Stimulated activated CD8-positive, alpha-beta memory T cell treated with anti-CD3 and anti-CD28 coated beads, Interleukin-15, amount 100 ng/mL, for 24 hours (primary cell): ENCODE data around the gene PDE12.

ENCODE experiments used
- DNase-seq: peaks from one replicate; pipeline ENCODE4 v3.0.0-alpha.2; 2020; ENCODE audit warnings: low read depth

Gene PDE12, protein sequence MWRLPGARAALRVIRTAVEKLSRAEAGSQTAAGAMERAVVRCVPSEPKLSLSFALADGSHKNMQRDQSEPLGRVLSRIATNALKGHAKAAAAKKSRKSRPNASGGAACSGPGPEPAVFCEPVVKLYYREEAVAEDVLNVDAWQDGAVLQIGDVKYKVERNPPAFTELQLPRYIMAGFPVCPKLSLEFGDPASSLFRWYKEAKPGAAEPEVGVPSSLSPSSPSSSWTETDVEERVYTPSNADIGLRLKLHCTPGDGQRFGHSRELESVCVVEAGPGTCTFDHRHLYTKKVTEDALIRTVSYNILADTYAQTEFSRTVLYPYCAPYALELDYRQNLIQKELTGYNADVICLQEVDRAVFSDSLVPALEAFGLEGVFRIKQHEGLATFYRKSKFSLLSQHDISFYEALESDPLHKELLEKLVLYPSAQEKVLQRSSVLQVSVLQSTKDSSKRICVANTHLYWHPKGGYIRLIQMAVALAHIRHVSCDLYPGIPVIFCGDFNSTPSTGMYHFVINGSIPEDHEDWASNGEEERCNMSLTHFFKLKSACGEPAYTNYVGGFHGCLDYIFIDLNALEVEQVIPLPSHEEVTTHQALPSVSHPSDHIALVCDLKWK

DNA sequence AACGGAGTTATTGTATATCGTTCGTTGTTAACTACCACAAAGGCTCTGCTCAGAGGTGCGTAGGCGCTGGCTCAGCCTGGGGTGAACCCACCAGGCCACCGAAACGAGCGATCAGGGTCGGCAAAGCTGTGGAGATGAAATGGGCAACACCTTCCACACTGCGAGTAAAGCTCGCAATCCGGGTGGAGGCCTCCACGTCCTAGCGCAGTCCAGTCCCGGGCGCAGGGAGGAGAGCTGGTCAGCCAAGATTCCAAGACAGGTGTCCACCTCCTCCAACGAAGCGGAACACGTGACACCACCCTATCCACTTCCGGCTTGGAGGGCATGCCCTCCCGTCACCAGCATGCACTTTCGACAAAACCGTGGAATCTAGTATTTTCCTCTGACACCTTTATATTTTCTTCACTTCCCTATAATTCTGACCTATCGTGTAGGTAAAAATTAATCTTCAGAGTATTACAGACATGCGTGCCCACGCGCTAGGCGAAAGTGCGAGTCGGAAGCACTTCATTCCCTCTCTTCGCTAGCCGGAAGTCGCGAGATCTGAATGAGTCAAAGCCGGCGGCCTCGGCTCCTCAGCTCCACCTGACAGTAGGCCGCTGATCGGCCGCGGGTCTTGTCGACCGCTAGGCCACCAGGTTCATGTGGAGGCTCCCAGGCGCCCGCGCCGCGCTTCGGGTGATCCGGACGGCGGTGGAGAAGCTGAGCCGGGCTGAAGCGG is at the start of gene PDE12:
Gene PDE12 (plus strand): TSS at position 537 of the 721 bp plus-strand sequence. CDS start 106 bp downstream, at position 643.
- DNase-seq: peak; percentile 55

DNA sequence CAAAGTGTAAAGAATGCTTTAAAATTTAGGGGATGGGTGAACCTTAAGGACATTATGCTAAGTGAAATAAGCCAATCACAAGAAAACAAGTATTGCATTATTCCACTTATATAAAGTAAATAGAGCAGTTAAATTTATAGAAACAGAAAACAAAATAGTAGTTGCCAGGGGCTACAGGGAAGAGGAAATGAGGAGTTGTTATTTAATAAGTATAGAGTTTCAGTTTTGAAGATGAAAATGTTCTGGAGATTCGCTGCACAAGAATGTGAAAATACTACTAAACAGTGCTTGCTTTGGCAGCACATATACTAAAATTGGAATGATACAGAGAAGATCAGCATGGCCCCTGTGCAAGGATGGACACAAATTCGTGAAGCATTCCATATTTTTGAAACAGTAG is 43.9 kb upstream of the PDE12 start:
- DNase-seq: no peak

DNA sequence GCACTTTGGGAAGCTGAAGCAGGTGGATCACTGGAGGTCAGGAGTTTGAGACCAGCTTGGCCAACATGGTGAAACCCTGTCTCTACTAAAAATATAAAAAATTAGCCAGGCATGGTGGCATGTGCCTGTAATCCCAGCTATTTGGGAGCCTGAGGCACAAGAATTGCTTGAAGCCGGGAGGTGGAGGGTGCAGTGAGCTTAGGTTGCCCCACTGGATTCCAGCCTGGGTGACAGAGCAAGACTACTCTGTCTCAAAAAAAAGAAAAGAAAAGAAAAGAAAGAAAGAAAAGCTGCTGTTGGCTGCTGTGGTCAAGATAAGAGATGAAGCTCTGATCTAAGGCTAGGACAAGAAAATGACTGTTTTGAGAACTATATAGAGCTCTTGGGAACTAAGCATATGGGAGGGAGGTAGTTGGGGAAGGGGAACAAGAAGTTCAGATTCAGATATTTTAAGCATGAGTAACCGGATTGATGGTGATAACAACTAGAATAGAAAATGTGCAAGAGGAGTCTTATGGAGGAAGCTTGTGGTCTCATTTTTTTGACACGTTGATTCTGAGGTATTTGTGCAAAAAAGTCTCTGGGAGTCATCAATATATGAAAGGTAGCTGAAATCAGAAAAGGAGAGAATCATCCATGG is 37.7 kb upstream of the PDE12 start:
- no peak for DNase-seq

DNA sequence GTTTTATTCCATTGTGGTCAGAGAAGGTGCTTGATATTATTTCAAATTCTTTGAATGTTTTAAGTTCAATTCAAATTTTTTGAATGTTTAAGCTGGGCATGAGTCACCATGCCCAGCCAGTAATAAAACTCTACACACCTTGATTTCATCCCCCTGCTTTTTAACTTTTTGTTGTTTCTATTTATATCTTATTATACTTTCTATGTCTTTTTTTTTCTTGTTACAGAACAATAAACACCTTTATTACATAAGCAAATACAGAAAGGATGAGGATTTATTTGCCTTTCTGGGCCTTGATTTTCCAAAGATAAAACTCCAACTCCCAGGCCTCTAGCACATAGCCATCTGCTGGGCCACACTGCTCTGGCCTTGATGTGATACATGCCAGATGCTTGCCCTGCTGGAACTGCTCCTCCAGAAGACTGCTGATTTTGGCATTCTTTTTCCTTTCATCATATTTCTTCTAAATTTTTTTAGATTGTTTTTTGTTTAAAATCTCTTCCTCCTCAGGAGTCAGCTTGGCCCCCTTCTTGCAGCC is 25.9 kb upstream of the PDE12 start:
- no peak for DNase-seq

DNA sequence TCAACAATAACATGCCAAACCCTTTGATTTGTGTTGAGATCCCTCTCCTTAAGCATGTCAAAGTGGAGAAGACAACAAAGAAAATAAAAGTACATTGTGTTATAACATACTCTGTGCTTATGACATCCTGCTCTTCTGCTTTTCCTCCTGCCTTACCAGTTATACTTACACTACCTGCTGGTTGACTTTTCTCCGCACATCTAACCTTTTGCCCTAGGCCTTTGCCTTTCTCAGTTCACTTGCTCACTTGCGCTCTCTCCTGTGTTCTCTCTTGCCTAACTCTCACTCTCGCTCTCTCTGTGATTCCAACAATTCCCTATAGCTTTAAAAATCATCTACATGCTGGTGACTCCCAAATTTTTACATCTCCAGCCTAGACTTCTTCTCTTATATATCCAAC is 17.6 kb upstream of the PDE12 start:
- no peak for DNase-seq

DNA sequence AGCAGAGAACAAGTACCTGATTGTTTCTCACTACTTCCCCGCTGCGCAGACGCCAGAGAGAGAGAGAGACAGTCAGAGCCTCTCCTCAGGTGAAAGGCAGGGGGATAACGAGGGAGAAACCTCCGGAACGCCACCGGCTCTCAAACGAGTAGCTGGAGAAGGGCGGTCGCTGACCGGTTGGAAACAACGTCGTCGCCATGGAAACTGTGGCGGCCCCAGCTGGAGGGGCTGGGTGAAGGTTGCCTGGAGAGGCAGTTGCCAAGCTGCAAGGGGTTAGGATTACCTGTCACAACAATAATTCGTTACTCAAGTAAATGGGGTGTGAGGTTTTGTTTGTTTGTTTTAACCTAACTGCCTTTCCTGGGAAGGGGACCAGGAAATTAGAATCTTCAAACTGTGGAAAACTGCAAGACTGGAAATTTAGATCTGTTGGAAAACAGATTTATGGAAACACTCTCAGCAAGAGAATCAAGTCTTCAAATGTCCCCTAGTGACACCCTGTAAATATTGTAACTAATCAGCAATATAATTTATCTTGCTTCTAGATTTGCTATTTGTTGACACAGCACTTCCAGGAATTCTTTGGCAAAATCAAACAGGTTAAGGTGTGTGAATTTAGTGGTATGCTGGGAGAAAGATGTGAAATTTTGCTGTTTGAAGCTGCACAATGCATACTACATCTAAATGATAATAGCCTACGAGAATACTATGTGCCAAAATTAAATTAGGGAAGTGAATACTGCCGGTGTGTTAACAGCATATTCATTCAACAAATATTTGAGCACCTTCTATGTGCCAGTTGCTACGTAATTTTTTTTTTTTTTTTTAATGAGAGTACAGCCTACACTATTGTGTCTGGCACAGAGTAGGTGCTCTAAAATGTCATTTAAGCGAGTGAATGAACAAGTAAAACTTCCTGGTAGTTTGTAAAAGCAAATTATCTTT is 11.6 kb upstream of the PDE12 start, which contains the start of gene DNAH12:
Gene DNAH12 (minus strand): TSS at position 164 of the 945 bp plus-strand sequence. CDS start 1,474 bp downstream, outside the sequence.
- no peak for DNase-seq

DNA sequence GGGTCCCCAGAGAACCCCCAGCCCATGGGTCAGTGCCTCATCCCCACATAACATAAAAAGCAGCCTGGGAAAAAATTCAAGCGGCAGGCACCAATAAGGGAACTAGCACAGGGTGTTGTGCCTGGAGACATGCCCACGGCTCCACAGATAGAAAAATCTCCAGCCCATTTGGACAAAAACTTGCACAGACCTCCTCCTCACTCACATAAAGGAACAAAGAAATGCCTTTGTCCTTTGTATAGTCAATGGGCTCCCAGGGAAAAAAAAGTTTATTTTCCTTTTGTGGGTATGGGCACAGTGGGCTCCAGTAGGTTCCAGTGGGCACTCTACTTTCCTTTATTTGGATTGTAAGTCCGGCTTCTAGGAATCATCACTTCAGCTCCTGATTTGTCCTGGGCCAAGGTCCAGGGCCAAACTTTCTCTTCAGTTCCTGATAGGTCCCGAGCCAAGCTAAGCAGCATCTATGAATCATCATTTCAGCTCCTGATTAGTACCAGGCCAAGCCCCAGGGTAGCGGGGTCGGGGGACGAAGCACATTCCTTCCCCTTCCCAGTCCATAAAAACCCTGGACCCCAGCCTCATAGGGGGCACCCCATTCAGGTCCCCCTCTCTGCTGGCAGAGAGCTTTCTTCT is 10.3 kb upstream of the PDE12 start:
- DNase-seq: no peak

DNA sequence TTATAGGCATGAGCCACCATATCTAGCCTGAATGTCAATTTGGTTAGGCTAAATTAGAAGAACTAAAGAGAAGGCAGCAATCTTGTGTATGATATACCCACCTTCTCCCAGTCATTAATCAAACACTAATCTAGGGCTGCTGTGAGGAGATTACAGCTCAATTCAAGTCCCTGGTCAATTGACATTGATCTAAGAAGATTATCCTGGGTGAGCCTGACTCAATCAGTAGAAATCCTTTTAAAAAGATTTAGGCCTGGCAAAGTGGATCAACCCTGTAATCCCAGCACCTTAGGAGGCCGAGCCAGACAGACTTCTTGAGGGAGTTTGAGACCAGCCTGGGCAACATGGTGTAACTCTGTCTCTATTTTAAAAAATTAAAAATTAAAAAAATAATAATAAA is 9.5 kb upstream of the PDE12 start:
- no peak for DNase-seq

DNA sequence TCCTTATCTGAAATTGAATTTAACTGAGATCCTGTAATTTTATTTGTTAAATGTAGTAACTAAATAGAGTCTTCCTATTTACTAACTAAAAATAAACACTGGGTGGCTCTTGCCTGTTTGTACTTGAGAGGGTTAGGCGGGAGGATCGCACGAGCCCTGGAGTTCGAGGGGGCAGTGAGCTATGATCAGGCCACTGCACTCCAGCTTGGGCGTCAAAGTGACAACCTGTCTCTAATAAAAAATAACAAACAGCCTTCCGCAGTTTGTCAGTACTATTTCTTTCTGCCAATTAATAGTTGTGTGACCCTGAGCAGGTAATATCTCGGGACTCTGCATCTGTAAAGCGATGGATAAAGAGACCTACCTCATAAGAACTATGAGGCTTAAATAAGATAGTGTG is 768 bp upstream of the PDE12 start:
- no peak for DNase-seq

DNA sequence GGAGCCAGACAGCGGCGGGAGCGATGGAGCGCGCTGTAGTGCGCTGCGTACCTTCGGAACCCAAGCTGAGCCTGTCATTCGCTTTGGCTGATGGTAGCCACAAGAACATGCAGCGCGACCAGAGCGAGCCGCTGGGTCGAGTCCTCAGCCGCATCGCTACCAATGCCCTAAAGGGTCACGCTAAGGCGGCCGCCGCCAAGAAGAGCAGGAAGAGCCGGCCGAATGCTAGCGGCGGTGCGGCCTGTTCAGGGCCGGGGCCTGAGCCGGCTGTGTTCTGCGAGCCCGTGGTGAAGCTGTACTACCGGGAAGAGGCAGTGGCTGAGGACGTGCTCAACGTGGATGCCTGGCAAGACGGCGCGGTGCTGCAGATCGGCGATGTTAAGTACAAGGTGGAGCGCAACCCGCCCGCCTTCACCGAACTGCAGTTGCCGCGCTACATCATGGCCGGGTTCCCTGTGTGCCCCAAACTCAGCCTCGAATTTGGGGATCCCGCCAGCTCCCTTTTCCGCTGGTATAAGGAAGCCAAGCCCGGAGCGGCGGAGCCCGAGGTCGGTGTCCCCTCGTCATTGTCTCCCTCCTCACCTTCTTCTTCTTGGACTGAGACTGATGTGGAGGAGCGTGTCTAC is 498 bp downstream of the PDE12 start:
- DNase-seq: peak; percentile 19

DNA sequence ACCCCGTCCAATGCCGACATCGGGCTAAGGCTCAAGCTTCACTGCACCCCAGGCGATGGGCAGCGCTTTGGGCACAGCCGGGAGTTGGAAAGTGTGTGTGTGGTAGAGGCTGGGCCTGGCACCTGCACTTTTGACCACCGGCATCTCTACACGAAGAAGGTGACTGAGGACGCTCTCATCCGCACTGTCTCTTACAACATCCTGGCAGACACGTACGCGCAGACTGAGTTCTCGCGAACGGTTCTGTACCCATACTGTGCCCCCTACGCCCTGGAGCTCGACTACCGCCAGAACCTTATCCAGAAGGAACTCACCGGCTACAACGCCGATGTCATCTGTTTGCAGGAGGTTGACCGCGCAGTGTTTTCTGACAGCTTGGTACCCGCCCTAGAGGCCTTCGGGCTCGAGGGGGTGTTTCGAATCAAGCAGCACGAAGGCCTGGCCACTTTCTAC is 1.0 kb downstream of the PDE12 start:
- DNase-seq: peak; percentile 5

DNA sequence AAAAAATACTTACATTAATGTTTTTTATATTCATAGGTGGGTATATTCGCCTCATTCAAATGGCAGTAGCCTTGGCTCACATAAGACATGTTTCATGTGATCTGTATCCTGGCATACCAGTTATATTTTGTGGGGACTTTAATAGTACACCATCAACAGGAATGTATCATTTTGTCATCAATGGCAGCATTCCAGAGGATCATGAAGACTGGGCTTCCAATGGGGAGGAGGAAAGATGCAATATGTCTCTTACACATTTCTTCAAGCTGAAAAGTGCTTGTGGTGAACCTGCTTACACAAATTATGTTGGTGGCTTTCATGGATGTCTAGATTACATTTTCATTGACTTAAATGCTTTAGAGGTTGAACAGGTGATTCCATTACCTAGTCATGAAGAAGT is 3.5 kb downstream of the PDE12 start:
- DNase-seq: no peak

DNA sequence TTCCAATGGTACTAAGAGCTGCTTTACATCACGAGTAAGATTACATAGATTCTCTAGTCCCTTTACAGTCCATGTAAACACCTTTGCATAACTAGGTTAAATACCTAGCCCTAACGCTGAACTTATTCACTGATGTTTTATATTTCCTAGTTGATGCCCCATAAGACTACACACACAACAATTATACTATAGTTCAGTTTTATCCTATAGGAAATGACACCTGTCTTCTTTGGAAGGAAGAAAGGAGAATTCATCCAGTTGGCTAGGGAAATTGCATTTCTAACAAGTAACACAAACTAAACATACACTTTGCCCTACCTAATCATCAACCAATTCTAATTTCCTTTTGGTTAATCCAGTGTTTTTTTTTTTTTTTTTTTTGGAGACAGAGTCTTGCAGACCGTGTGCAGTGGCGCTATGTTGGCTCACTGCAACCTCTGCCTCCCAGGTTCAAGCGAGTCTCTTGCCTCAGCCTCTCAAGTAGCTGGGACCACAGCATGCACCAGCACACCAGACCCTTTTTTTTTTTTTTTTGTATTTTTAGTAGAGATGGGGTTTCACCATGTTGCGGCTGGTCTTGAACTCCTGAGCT is 13.9 kb downstream of the PDE12 start:
- DNase-seq: no peak

DNA sequence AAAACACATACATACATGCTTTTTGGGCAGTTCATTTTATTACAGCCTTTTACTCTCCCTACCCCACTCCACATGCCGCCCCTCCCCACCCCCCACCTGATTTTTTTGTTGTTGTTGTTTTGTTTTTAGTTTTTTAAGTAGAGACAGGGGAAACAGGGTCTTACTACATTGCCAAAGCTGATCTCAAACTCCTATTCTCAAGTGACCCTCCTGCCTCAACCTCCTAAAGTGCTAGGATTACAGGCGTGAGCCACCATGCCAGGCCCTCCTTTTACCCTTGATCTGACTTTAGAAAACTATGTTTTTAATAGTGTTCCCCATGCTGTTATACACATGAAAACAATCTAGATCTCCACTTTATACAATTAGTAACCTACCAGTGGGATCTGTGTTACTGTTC is 14.8 kb downstream of the PDE12 start:
- no peak for DNase-seq

DNA sequence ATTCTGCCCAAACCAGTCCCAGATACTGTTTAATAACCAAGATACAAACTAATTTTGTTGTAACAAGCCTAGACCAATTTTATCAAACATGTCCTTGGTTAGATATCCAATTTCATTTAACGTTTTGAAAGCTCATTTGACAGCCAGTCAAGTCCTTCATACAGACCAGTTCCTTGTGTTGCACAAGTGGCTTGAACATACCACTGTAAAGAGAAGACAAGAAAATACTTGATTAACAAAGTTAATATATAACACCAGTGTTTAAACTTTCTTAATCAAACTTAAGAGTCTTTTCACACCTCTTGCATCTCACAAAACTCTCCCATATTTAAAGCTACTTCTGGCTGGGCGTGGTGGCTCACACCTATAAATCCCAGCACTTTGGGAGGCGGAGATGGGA is 16.0 kb downstream of the PDE12 start:
- no peak for DNase-seq

DNA sequence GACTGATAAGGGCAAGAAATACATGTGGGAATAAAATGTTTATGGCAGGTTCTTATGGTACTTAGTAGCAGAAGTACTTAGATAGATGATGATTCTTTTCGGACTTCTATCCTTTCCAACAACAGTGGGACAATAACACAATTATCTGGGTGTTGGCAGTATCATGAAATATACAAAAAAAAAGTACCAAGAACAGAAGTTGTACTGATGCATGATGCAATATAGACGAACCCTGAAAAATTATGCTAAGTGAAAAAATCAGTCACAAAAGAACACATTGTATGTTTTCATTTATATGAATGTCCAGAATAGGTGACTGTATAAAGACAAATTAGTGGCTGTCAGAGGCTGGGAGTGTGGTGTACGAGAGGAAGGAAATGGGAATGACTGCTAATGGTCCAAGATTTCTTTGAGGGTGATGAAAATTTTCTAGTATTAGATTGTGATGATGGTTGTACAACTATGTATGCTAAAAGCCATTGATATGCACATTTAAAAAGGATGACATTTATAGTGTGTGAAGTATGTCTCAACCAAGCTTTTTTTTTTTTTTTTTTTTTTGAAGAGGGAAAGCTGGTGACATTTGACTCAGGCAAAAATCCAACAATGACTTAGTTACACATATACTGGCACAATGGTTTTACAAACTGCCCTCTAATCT is 20.0 kb downstream of the PDE12 start:
- DNase-seq: no peak

DNA sequence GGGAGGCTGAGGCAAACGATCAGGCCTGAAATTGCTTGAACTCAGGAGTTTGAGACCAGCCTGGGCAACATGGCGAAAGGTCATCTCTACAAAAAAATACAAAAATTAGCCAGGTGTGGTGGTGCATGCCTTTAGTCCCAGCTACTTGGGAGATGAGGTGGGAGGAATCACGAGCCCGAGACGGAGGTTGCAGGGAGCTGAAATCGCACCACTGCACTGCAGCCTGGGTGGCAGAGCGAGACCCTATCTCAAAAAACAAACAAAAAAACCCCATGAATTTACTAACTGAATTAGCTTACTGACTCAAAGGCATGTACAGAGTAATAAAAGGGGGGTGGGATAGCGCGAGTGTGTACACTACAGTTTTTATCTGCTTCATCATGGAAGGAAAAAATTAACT is 21.7 kb downstream of the PDE12 start:
- no peak for DNase-seq

DNA sequence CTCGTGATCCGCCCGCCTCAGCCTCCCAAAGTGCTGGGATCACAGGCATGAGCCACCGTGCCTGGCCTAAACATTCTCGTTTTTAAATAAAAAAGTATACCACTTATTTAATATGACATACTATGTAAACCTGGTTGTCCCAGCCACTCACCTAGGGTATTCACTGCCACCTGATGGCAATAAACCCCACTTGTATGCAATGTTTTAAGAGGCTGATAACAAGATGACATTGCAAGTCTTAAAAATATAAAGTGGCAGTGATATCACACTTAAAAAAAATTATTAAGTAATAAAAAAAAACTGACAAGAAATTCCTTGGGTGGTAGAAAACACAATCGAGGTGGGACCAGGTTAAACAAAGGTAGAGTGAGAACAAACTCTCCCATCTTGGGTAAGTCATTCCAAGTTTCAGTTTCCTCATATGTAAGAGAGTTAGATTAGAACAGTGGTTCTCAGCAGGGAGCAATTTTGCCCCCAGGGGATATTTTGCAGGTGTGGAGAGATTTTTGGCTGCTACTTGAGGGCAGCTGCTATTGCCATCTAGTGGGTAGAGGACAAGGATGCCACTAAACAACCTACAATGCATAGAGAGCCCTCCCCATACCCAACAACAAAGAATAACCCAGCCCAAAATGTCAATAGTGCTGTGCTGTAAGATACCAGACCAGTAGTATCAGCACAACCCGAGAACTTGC is 26.5 kb downstream of the PDE12 start:
- no peak for DNase-seq
